Left lobe of liver (tissue), 2 donors: ENCODE data around the gene P4HB. TPM values are rescaled to one million over a fixed set of nuclear protein-coding genes. Genes with fewer than 3 reads are reported as not detected.
"Not testable (repeated sequence)": the region's sequence is repeated elsewhere in the genome, so short reads cannot be mapped to it uniquely, and the experiment has no call there.

ENCODE experiments used
- ATAC-seq: fragments of 200-7000 bp; cut with Tn5 transposase; one replicate; pipeline ENCODE4 v1.9.1; 2020; ENCODE audit warnings: mild to moderate bottlenecking, moderate library complexity
- DNase-seq: peaks from one replicate; pipeline ENCODE4 v3.0.0-alpha.2; 2020; ENCODE audit warnings: low spot score
- total RNA-seq: library from RNA; stranded (reverse); gene quantifications from one replicate; pipeline ENCODE4 v1.2.1, GENCODE V29; 2021
- donor health status: DM: no; HTN: no; CAD: no; lungs with moderate emphysema.
- donor health status: DM: no; HTN: yes; CAD: no.

Gene P4HB
- total RNA-seq, 1 donor from 2014 or later: 1,392 TPM

GRCh38 chr17:81849457-81849856 lies 10.9 kb downstream of the P4HB start:
- DNase-seq: no peak
- ATAC-seq: no peak

GRCh38 chr17:81846743-81847689 lies 13.3 kb downstream of the P4HB start:
- no peak for DNase-seq
- ATAC-seq: peak; percentile 19

GRCh38 chr17:81845881-81846742 lies 14.2 kb downstream of the P4HB start:
- ATAC-seq: no peak

GRCh38 chr17:81845361-81845760 lies 15.0 kb downstream of the P4HB start:
- ATAC-seq (no peak), DNase-seq (no peak)

More at GRCh38 chr17:81845881-81846742, 14.2 kb downstream of the P4HB start:
- no peak for DNase-seq

- no peak for DNase-seq
- no peak for ATAC-seq
These were observed 15.4 kb downstream of the P4HB start for GRCh38 chr17:81844887-81845286.

GRCh38 chr17:81844327-81844851 lies 15.9 kb downstream of the P4HB start:
- DNase-seq: no peak
- peak; percentile 2 for ATAC-seq

GRCh38 chr17:81843713-81844326 lies 16.5 kb downstream of the P4HB start:
- ATAC-seq (no peak), DNase-seq (no peak)

GRCh38 chr17:81842725-81843504 lies 17.4 kb downstream of the P4HB start:
- ATAC-seq: peak; percentile 75
- peak; percentile 87 for DNase-seq

GRCh38 chr17:81842378-81842724 lies 18.0 kb downstream of the P4HB start:
- ATAC-seq (no peak), DNase-seq (no peak)

- ATAC-seq: no peak
- DNase-seq: no peak
These were observed 18.5 kb downstream of the P4HB start for GRCh38 chr17:81841866-81842265.

GRCh38 chr17:81840826-81841778 lies 19.2 kb downstream of the P4HB start:
- ATAC-seq (peak; percentile 54), DNase-seq (no peak)

GRCh38 chr17:81840059-81840458 lies 20.3 kb downstream of the P4HB start:
- not testable (repeated sequence) for DNase-seq, ATAC-seq

GRCh38 chr17:81839301-81839700 lies 21.0 kb downstream of the P4HB start:
- no peak for ATAC-seq
- no peak for DNase-seq

- no peak for DNase-seq
- no peak for ATAC-seq
These were observed 21.5 kb downstream of the P4HB start for GRCh38 chr17:81838753-81839255.

- ATAC-seq (no peak), DNase-seq (no peak)
These were observed 22.7 kb downstream of the P4HB start for GRCh38 chr17:81837641-81838040.

- no peak for DNase-seq
- no peak for ATAC-seq
These were observed 25.5 kb downstream of the P4HB start, which contains the start of gene PPP1R27 for GRCh38 chr17:81834831-81835267. Gene PPP1R27 (minus strand): TSS chr17:81835050. CDS start chr17:81834953, 97 bp downstream.

GRCh38 chr17:81833921-81834830 lies 26.2 kb downstream of the P4HB start:
- DNase-seq: no peak

More at GRCh38 chr17:81833921-81834830, 26.2 kb downstream of the P4HB start:
- ATAC-seq: no peak
